HEK293 (cell line): ENCODE data around the gene APOLD1.

Source experiments
- CTCF ChIA-PET: fragments of 350-600 bp; formaldehyde crosslinking; extraction: SDS; loops from one replicate; lab custom pipeline; 2021; ENCODE audit warnings: antibody characterized with exemption; lab: Yijun Ruan, JAX
- POLR2A ChIA-PET: fragments of 300-600 bp; formaldehyde crosslinking; extraction: SDS; loops from one replicate; lab custom pipeline; 2020; ENCODE audit warnings: antibody characterized with exemption, inconsistent platforms; lab: Yijun Ruan, JAX
- H3K27ac ChIP-seq: fragments of 200-500 bp; sonication (Bioruptor generic); 2 replicates; pipeline ENCODE4 v1.5.1; 2014; ENCODE audit warnings: low read depth, low read length, control low read depth, inconsistent platforms; ENCODE audit errors: extremely low read depth
- H3K36me3 ChIP-seq, 2 experiments: fragments of 200-500 bp in 1 of 2; sonication (Bioruptor generic) in 1 of 2; 1 replicate in 1 of 2; 2 replicates in 1 of 2; pipeline ENCODE4 v1.5.1; 2014 to 2017; ENCODE audit warnings: inconsistent platforms in 2 of 2, low read length in 2 of 2; ENCODE audit not compliant: control insufficient read depth in 2 of 2, insufficient read depth in 1 of 2
- H3K4me1 ChIP-seq: fragments of 200-500 bp; sonication (Bioruptor generic); 2 replicates; pipeline ENCODE4 v1.5.1; 2014; ENCODE audit warnings: mild to moderate bottlenecking, low read length, inconsistent platforms; ENCODE audit not compliant: control insufficient read depth, insufficient read depth
- H3K4me3 ChIP-seq: 2 replicates; pipeline ENCODE4 v1.5.1; 2011; ENCODE audit warnings: low read depth, mild to moderate bottlenecking, control low read depth, low read length, moderate library complexity
- H3K9me3 ChIP-seq: fragments of 200-500 bp; sonication (Bioruptor generic); 2 replicates; pipeline ENCODE4 v1.5.1; 2014; ENCODE audit warnings: low read depth, low read length, inconsistent platforms; ENCODE audit not compliant: control insufficient read depth, insufficient read depth
- BCL11A ChIP-seq: fragments of 450-650 bp; formaldehyde crosslinking; IDR thresholded peaks from 2 replicates; pipeline ENCODE4 v1.5.1; 2016; ENCODE audit warnings: low read depth, missing biosample characterization, missing genetic modification characterization
- PRDM1 ChIP-seq: fragments of 450-650 bp; formaldehyde crosslinking; IDR thresholded peaks from 2 replicates; pipeline ENCODE4; 2016; ENCODE audit warnings: missing biosample characterization, missing genetic modification characterization
- SP2 ChIP-seq: fragments of 450-650 bp; formaldehyde crosslinking; IDR thresholded peaks from 2 replicates; pipeline ENCODE4 v1.5.1; 2016; ENCODE audit warnings: missing biosample characterization, missing genetic modification characterization
- ZBTB17 ChIP-seq: fragments of 450-650 bp; formaldehyde crosslinking; IDR thresholded peaks from 2 replicates; pipeline ENCODE4 v1.5.1; 2016; ENCODE audit warnings: missing biosample characterization, missing genetic modification characterization
- ZBTB21 ChIP-seq: fragments of 450-650 bp; formaldehyde crosslinking; IDR thresholded peaks from 2 replicates; pipeline ENCODE4 v1.5.1; 2017; ENCODE audit warnings: missing biosample characterization, missing genetic modification characterization
- ZEB2 ChIP-seq: fragments of 450-650 bp; formaldehyde crosslinking; IDR thresholded peaks from 2 replicates; pipeline ENCODE4 v1.5.1; 2016; ENCODE audit warnings: missing biosample characterization, missing genetic modification characterization
- ZNF221 ChIP-seq: fragments of 450-650 bp; formaldehyde crosslinking; IDR thresholded peaks from 2 replicates; pipeline ENCODE4 v1.5.1; 2017; ENCODE audit warnings: missing biosample characterization, missing genetic modification characterization, borderline replicate concordance
- ZNF239 ChIP-seq: fragments of 450-650 bp; formaldehyde crosslinking; IDR thresholded peaks from 2 replicates; pipeline ENCODE4 v1.5.1; 2016; ENCODE audit warnings: missing biosample characterization, missing genetic modification characterization
- ZNF311 ChIP-seq: fragments of 450-650 bp; formaldehyde crosslinking; IDR thresholded peaks from 2 replicates; pipeline ENCODE4 v1.5.1; 2017; ENCODE audit warnings: missing biosample characterization, missing genetic modification characterization, borderline replicate concordance
- ZNF510 ChIP-seq: fragments of 450-650 bp; formaldehyde crosslinking; IDR thresholded peaks from 2 replicates; pipeline ENCODE4 v1.5.1; 2018; ENCODE audit warnings: mild to moderate bottlenecking, missing genetic modification characterization, missing biosample characterization; ENCODE audit not compliant: insufficient replicate concordance
- ZNF629 ChIP-seq: fragments of 450-650 bp; formaldehyde crosslinking; IDR thresholded peaks from 2 replicates; pipeline ENCODE4 v1.5.1; 2017; ENCODE audit warnings: missing biosample characterization, missing genetic modification characterization
- ZNF654 ChIP-seq: fragments of 450-650 bp; formaldehyde crosslinking; IDR thresholded peaks from 2 replicates; pipeline ENCODE4 v1.5.1; 2016; ENCODE audit warnings: low read depth, missing biosample characterization, missing genetic modification characterization
- ZNF664 ChIP-seq: fragments of 450-650 bp; formaldehyde crosslinking; IDR thresholded peaks from 2 replicates; pipeline ENCODE4 v1.5.1; 2016; ENCODE audit warnings: missing biosample characterization, missing genetic modification characterization
- ZXDB ChIP-seq: fragments of 450-650 bp; formaldehyde crosslinking; IDR thresholded peaks from 2 replicates; pipeline ENCODE4 v1.5.1; 2016; ENCODE audit warnings: missing biosample characterization, missing genetic modification characterization
- TF ChIP-seq, protein P1 (sequence below): fragments of 450-650 bp; formaldehyde crosslinking; IDR thresholded peaks from 2 replicates; pipeline ENCODE4 v1.5.1; 2017; ENCODE audit warnings: missing biosample characterization, missing genetic modification characterization
- TF ChIP-seq, protein P2 (sequence below): fragments of 450-650 bp; formaldehyde crosslinking; IDR thresholded peaks from 2 replicates; pipeline ENCODE4 v1.5.1; 2016; ENCODE audit warnings: missing biosample characterization, missing genetic modification characterization
- TF ChIP-seq, protein P3 (sequence below): fragments of 450-650 bp; formaldehyde crosslinking; IDR thresholded peaks from 2 replicates; pipeline ENCODE4 v1.5.1; 2016; ENCODE audit warnings: missing biosample characterization, missing genetic modification characterization
- TF ChIP-seq, protein P4 (sequence below): fragments of 450-650 bp; formaldehyde crosslinking; IDR thresholded peaks from 2 replicates; pipeline ENCODE4 v1.5.1; 2016; ENCODE audit warnings: missing biosample characterization, missing genetic modification characterization
- TF ChIP-seq, protein P5 (sequence below): fragments of 450-650 bp; IDR thresholded peaks from 2 replicates; pipeline ENCODE4 v1.5.1; 2018; ENCODE audit warnings: missing biosample characterization, missing genetic modification characterization
- TF ChIP-seq, protein P6 (sequence below): fragments of 450-650 bp; formaldehyde crosslinking; IDR thresholded peaks from 2 replicates; pipeline ENCODE4 v1.5.1; 2016; ENCODE audit warnings: missing biosample characterization, missing genetic modification characterization

Gene APOLD1

DNA sequence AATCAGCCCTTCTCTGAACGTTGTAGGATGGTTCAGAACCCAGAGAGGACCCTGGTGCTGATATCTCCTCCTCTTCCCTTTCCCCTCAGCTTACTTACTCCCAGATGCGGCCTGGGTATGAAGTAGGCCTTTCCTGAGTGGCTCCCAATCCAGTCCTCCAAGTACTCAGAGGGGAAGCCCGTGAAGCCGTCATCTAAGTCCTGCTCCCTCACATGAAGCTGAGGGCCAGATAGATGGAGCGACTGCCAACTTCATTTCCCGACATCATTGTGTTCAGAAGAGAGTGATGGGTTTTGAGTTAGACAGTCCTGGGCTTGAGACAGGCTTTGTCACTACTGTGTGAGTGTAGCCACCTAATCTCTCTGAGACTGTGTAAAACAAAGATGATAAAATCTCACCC lies 2.7 kb downstream of the APOLD1 start:
- Histone ChIP-seq H3K36me3 (no peaks in the 10 kb centered on the region), H3K27ac (no peak overlapping the region; the same call in 1 of the 2 replicates), H3K9me3 (no peaks in the 10 kb centered on the region), H3K4me1 (peaks cover 29% of the 10 kb centered on the region), H3K4me3 (no peak overlapping the region)
- ChIA-PET CTCF (interaction anchor here (0.6 to 3.3 kb wide), 29 partner anchors 9 to 467 kb away, joined by 3 to 28 read pairs (median 6); partner anchors contain the start of gene DDX47), POLR2A (interaction anchor here (1.2 to 2.1 kb wide), 3 partner anchors 49 to 103 kb away, joined by 5 to 12 read pairs (median 6); partner anchors contain the start of gene GPRC5A)
- TF ChIP-seq, protein P1, sequence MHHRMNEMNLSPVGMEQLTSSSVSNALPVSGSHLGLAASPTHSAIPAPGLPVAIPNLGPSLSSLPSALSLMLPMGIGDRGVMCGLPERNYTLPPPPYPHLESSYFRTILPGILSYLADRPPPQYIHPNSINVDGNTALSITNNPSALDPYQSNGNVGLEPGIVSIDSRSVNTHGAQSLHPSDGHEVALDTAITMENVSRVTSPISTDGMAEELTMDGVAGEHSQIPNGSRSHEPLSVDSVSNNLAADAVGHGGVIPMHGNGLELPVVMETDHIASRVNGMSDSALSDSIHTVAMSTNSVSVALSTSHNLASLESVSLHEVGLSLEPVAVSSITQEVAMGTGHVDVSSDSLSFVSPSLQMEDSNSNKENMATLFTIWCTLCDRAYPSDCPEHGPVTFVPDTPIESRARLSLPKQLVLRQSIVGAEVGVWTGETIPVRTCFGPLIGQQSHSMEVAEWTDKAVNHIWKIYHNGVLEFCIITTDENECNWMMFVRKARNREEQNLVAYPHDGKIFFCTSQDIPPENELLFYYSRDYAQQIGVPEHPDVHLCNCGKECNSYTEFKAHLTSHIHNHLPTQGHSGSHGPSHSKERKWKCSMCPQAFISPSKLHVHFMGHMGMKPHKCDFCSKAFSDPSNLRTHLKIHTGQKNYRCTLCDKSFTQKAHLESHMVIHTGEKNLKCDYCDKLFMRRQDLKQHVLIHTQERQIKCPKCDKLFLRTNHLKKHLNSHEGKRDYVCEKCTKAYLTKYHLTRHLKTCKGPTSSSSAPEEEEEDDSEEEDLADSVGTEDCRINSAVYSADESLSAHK (tag by site-specific recombination), result no peak
- TF ChIP-seq ZBTB17, result 0 out of 2 replicates have a peak, but pooled peaks have one; percentile 22

DNA sequence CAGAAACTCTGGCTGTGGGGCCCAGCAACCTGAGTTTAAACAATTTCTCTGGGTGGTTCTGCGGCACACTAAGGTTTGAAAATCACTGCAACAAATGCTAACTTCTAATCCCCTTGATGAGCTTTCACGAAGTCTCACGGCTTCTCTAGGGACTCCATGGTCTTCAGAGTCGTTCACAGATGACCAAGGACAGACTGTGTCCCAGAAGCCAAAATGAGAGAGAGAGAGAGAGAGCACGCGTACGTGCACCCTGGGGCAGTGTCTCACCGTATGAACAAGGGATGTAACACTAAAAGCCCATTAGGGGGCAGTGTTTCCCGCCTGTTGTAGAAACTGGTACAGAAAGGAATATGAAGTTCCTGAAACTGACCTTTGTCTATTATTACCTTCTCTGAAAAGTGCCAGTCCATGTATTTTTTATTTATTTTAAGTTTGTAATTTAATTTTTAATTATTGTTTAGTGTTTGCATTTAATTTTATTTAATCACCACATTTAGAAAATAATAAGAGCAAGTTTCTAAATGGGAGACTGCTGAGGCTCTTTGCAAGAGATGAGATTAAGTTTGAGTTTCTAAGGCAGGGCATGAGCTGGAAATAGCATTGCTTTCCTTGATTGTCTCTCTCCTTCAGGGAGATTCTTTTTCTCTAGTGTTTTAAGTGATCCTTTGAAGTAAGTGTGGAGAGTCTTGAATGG lies 3.4 kb downstream of the APOLD1 start:
- Histone ChIP-seq H3K9me3 (no peaks in the 10 kb centered on the region), H3K36me3 (no peaks in the 10 kb centered on the region), H3K4me3 (no peak overlapping the region), H3K4me1 (peaks cover 29% of the 10 kb centered on the region), H3K27ac (no peak overlapping the region)
- CTCF ChIA-PET, result interaction anchor here (0.6 to 3.3 kb wide), 39 partner anchors 9 to 467 kb away, joined by 3 to 28 read pairs (median 5); partner anchors contain the start of genes DDX47 and GPRC5A
- POLR2A ChIA-PET, result interaction anchor here (0.6 to 2.0 kb wide), 3 partner anchors 15 to 107 kb away, joined by 3 to 12 read pairs (median 4); no protein-coding TSS in a partner anchor
- TF ChIP-seq, protein P2, sequence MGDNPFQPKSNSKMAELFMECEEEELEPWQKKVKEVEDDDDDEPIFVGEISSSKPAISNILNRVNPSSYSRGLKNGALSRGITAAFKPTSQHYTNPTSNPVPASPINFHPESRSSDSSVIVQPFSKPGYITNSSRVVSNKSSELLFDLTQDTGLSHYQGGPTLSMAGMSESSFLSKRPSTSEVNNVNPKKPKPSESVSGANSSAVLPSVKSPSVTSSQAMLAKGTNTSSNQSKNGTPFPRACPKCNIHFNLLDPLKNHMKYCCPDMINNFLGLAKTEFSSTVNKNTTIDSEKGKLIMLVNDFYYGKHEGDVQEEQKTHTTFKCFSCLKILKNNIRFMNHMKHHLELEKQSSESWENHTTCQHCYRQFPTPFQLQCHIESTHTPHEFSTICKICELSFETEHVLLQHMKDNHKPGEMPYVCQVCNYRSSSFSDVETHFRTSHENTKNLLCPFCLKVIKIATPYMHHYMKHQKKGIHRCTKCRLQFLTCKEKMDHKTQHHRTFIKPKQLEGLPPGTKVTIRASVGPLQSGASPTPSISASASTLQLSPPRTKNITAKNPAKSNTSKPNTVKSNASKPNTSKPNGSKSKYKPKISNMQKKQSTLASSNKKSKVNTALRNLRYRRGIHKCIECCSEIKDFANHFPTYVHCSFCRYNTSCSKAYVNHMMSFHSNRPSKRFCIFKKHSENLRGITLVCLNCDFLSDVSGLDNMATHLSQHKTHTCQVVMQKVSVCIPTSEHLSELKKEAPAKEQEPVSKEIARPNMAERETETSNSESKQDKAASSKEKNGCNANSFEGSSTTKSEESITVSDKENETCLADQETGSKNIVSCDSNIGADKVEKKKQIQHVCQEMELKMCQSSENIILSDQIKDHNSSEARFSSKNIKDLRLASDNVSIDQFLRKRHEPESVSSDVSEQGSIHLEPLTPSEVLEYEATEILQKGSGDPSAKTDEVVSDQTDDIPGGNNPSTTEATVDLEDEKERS (tag by site-specific recombination), result no peak
- TF ChIP-seq ZNF510 (tag by site-specific recombination) (no peak), ZBTB21 (tag by site-specific recombination) (no peak), PRDM1 (tag by site-specific recombination) (no peak), ZXDB (tag by site-specific recombination) (no peak), ZNF311 (no peak), ZNF221 (no peak), ZNF664 (tag by site-specific recombination) (no peak), BCL11A (no peak), ZNF629 (tag by site-specific recombination) (0 out of 2 replicates have a peak, but pooled peaks have one; percentile 19), SP2 (no peak), ZNF239 (tag by site-specific recombination) (no peak), ZNF654 (tag by site-specific recombination) (peak; percentile 95), ZEB2 (tag by site-specific recombination) (peak; percentile 36; the same call in 1 of the 2 replicates)
- TF ChIP-seq, protein P3, sequence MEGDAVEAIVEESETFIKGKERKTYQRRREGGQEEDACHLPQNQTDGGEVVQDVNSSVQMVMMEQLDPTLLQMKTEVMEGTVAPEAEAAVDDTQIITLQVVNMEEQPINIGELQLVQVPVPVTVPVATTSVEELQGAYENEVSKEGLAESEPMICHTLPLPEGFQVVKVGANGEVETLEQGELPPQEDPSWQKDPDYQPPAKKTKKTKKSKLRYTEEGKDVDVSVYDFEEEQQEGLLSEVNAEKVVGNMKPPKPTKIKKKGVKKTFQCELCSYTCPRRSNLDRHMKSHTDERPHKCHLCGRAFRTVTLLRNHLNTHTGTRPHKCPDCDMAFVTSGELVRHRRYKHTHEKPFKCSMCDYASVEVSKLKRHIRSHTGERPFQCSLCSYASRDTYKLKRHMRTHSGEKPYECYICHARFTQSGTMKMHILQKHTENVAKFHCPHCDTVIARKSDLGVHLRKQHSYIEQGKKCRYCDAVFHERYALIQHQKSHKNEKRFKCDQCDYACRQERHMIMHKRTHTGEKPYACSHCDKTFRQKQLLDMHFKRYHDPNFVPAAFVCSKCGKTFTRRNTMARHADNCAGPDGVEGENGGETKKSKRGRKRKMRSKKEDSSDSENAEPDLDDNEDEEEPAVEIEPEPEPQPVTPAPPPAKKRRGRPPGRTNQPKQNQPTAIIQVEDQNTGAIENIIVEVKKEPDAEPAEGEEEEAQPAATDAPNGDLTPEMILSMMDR (tag by site-specific recombination), result peak; percentile 67
- TF ChIP-seq, protein P4, sequence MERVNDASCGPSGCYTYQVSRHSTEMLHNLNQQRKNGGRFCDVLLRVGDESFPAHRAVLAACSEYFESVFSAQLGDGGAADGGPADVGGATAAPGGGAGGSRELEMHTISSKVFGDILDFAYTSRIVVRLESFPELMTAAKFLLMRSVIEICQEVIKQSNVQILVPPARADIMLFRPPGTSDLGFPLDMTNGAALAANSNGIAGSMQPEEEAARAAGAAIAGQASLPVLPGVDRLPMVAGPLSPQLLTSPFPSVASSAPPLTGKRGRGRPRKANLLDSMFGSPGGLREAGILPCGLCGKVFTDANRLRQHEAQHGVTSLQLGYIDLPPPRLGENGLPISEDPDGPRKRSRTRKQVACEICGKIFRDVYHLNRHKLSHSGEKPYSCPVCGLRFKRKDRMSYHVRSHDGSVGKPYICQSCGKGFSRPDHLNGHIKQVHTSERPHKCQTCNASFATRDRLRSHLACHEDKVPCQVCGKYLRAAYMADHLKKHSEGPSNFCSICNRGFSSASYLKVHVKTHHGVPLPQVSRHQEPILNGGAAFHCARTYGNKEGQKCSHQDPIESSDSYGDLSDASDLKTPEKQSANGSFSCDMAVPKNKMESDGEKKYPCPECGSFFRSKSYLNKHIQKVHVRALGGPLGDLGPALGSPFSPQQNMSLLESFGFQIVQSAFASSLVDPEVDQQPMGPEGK (tag by site-specific recombination), result peak; percentile 22; the same call in 1 of the 2 replicates
- TF ChIP-seq, protein P5, sequence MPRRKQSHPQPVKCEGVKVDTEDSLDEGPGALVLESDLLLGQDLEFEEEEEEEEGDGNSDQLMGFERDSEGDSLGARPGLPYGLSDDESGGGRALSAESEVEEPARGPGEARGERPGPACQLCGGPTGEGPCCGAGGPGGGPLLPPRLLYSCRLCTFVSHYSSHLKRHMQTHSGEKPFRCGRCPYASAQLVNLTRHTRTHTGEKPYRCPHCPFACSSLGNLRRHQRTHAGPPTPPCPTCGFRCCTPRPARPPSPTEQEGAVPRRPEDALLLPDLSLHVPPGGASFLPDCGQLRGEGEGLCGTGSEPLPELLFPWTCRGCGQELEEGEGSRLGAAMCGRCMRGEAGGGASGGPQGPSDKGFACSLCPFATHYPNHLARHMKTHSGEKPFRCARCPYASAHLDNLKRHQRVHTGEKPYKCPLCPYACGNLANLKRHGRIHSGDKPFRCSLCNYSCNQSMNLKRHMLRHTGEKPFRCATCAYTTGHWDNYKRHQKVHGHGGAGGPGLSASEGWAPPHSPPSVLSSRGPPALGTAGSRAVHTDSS (tag by site-specific recombination), result no peak
- TF ChIP-seq, protein P6, sequence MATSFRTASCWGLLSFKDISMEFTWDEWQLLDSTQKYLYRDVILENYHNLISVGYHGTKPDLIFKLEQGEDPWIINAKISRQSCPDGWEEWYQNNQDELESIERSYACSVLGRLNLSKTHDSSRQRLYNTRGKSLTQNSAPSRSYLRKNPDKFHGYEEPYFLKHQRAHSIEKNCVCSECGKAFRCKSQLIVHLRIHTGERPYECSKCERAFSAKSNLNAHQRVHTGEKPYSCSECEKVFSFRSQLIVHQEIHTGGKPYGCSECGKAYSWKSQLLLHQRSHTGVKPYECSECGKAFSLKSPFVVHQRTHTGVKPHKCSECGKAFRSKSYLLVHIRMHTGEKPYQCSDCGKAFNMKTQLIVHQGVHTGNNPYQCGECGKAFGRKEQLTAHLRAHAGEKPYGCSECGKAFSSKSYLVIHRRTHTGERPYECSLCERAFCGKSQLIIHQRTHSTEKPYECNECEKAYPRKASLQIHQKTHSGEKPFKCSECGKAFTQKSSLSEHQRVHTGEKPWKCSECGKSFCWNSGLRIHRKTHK (tag by site-specific recombination), result no peak
